H9 (cell line): ENCODE results near the gene WBP2. TPM values are rescaled to one million over a fixed set of nuclear protein-coding genes. Genes with fewer than 3 reads are reported as not detected.

Source experiments
- DNase-seq: peaks from one replicate; pipeline ENCODE4 v3.0.0-alpha.2; 2017
- H2AFZ ChIP-seq: one replicate; pipeline ENCODE4 v1.6.1; 2013; ENCODE audit warnings: mild to moderate bottlenecking, low read length, control low read depth, moderate library complexity
- H2AK5ac ChIP-seq: 2 replicates; pipeline ENCODE4 v1.6.1; 2013; ENCODE audit warnings: low read length, control low read depth, mixed read lengths; ENCODE audit not compliant: insufficient read length
- H2BK120ac ChIP-seq: one replicate; pipeline ENCODE4 v1.6.1; 2013; ENCODE audit warnings: low read depth, mild to moderate bottlenecking, low read length, control low read depth, inconsistent platforms; ENCODE audit not compliant: poor library complexity, severe bottlenecking
- H2BK12ac ChIP-seq: 2 replicates; pipeline ENCODE4 v1.6.1; 2013; ENCODE audit warnings: low read length, control low read depth, mixed read lengths, low read depth; ENCODE audit not compliant: insufficient read length
- H2BK15ac ChIP-seq: 2 replicates; pipeline ENCODE4 v1.6.1; 2013; ENCODE audit warnings: low read depth, low read length, control low read depth
- H2BK20ac ChIP-seq: one replicate; pipeline ENCODE4 v1.6.1; 2013; ENCODE audit warnings: low read depth, mild to moderate bottlenecking, low read length, control low read depth, inconsistent platforms; ENCODE audit not compliant: poor library complexity, severe bottlenecking
- H2BK5ac ChIP-seq: 2 replicates; pipeline ENCODE4 v1.6.1; 2013; ENCODE audit warnings: low read length, control low read depth, mixed read lengths; ENCODE audit not compliant: insufficient read length
- H3K14ac ChIP-seq: 2 replicates; pipeline ENCODE4 v1.6.1; 2013; ENCODE audit warnings: low read length, control low read depth; ENCODE audit not compliant: insufficient read depth
- H3K18ac ChIP-seq: 2 replicates; pipeline ENCODE4 v1.6.1; 2013; ENCODE audit warnings: low read depth, mild to moderate bottlenecking, mixed read lengths, low read length, control low read depth; ENCODE audit not compliant: insufficient read length
- H3K23ac ChIP-seq: 2 replicates; pipeline ENCODE4 v1.6.1; 2013; ENCODE audit warnings: low read length, control low read depth, mixed read lengths, low read depth; ENCODE audit not compliant: insufficient read length
- H3K23me2 ChIP-seq: 2 replicates; pipeline ENCODE4 v1.6.1; 2013; ENCODE audit warnings: low read depth, mild to moderate bottlenecking, mixed read lengths, low read length, control low read depth; ENCODE audit not compliant: insufficient read length, poor library complexity, severe bottlenecking
- H3K27ac ChIP-seq: 2 replicates; pipeline ENCODE4 v1.5.1; 2013; ENCODE audit warnings: low read length, control low read depth, mixed read lengths, low read depth; ENCODE audit not compliant: insufficient read length
- H3K27me3 ChIP-seq: 2 replicates; pipeline ENCODE4 v1.6.1; 2013; ENCODE audit warnings: low read length, control low read depth, inconsistent platforms; ENCODE audit not compliant: insufficient read depth
- H3K4ac ChIP-seq: 2 replicates; pipeline ENCODE4 v1.6.1; 2013; ENCODE audit warnings: low read depth, mild to moderate bottlenecking, control low read depth, inconsistent platforms, low read length, moderate library complexity
- H3K4me1 ChIP-seq: 2 replicates; pipeline ENCODE4 v1.6.1; 2013; ENCODE audit warnings: low read length, control low read depth, inconsistent platforms; ENCODE audit not compliant: insufficient read depth
- H3K4me2 ChIP-seq: 2 replicates; pipeline ENCODE4 v1.6.1; 2013; ENCODE audit warnings: low read length, control low read depth, mixed read lengths; ENCODE audit not compliant: insufficient read length, insufficient read depth
- H3K56ac ChIP-seq: 2 replicates; pipeline ENCODE4 v1.6.1; 2013; ENCODE audit warnings: low read depth, mild to moderate bottlenecking, mixed read lengths, low read length, control low read depth; ENCODE audit not compliant: insufficient read length
- H3K79me1 ChIP-seq: 2 replicates; pipeline ENCODE4 v1.6.1; 2013; ENCODE audit warnings: low read depth, mild to moderate bottlenecking, moderate library complexity, low read length, control low read depth, inconsistent platforms; ENCODE audit not compliant: insufficient read depth, poor library complexity, severe bottlenecking
- H3K79me2 ChIP-seq: 2 replicates; pipeline ENCODE4 v1.6.1; 2013; ENCODE audit warnings: low read length, control low read depth, inconsistent platforms; ENCODE audit not compliant: insufficient read depth
- H3K9ac ChIP-seq: 2 replicates; pipeline ENCODE4 v1.6.1; 2013; ENCODE audit warnings: low read length, control low read depth, mixed read lengths; ENCODE audit not compliant: insufficient read length; ENCODE audit errors: extremely low read depth
- H3K9me3 ChIP-seq: one replicate; pipeline ENCODE4 v1.6.1; 2013; ENCODE audit warnings: low read depth, low read length, inconsistent platforms; ENCODE audit not compliant: control insufficient read depth
- H3T11ph ChIP-seq: one replicate; pipeline ENCODE4 v1.6.1; 2013; ENCODE audit warnings: mild to moderate bottlenecking, low read length, control low read depth, inconsistent platforms
- H4K20me1 ChIP-seq: one replicate; pipeline ENCODE4 v1.6.1; 2013; ENCODE audit not compliant: control insufficient read depth, insufficient read length, insufficient read depth
- H4K5ac ChIP-seq: 2 replicates; pipeline ENCODE4 v1.6.1; 2013; ENCODE audit warnings: low read depth, mild to moderate bottlenecking, mixed read lengths, low read length, control low read depth; ENCODE audit not compliant: insufficient read length
- H4K8ac ChIP-seq: replicated peaks from 2 replicates; pipeline ENCODE4 v1.6.1; 2013; ENCODE audit warnings: low read length, control low read depth, mixed read lengths, low read depth; ENCODE audit not compliant: insufficient read length
- H4K91ac ChIP-seq: 2 replicates; pipeline ENCODE4 v1.6.1; 2013; ENCODE audit warnings: low read depth, mild to moderate bottlenecking, moderate library complexity, mixed read lengths, low read length, control low read depth; ENCODE audit not compliant: insufficient read length
- H3K27ac Mint-ChIP-seq, 3 experiments: 2 replicates in 2 of 3; 3 replicates in 1 of 3; pipeline ENCODE4 v1.8.0; 2020 to 2021; ENCODE audit warnings: mixed read lengths in 3 of 3, mild to moderate bottlenecking in 1 of 3, moderate library complexity in 1 of 3
- H3K27me3 Mint-ChIP-seq: 2 replicates; pipeline ENCODE4 v1.8.0; 2021; ENCODE audit warnings: low read depth, mild to moderate bottlenecking, moderate library complexity, mixed read lengths
- H3K36me3 Mint-ChIP-seq, 3 experiments: 2 replicates in 2 of 3; 3 replicates in 1 of 3; pipeline ENCODE4 v1.8.0; 2020 to 2021; ENCODE audit warnings: low read depth in 3 of 3, mixed read lengths in 3 of 3; ENCODE audit not compliant: insufficient read depth in 1 of 3
- H3K4me1 Mint-ChIP-seq, 2 experiments: 2 replicates each; pipeline ENCODE4 v1.8.0; 2020; ENCODE audit warnings: mixed read lengths in 2 of 2
- H3K4me3 Mint-ChIP-seq, 2 experiments: 2 replicates in 1 of 2; 3 replicates in 1 of 2; pipeline ENCODE4 v1.8.0; 2020 to 2021; ENCODE audit warnings: mild to moderate bottlenecking in 2 of 2, mixed read lengths in 2 of 2, moderate library complexity in 1 of 2
- H3K9me3 Mint-ChIP-seq, 2 experiments: 2 replicates in 1 of 2; 3 replicates in 1 of 2; pipeline ENCODE4 v1.8.0; 2020; ENCODE audit warnings: mild to moderate bottlenecking in 2 of 2, mixed read lengths in 2 of 2, moderate library complexity in 1 of 2
- CTCF ChIP-seq: fragments of 200-600 bp; sonication (generic); conservative IDR thresholded peaks from 3 replicates; pipeline ENCODE4 v1.8.0; 2021; ENCODE audit warnings: antibody characterized with exemption, mild to moderate bottlenecking
- WGBS: extraction: QIAGEN DNeasy Blood & Tissue Kit; methylation state at CpG from one replicate; pipeline ENCODE4 v1.1.7; 2013; ENCODE audit warnings: missing lambda C conversion rate, low lambda C conversion rate, mixed read lengths; ENCODE audit not compliant: insufficient read length; ENCODE audit errors: extremely low coverage; 5-methylcytosine and 5-hydroxymethylcytosine counted together
- total RNA-seq: library from RNA; stranded (reverse); gene quantifications from 2 replicates; pipeline ENCODE4 v1.2.1, GENCODE V29; 2021

The WBP2 gene
- total RNA-seq, 1 experiment from 2014 or later, result 63.2 TPM

DNA sequence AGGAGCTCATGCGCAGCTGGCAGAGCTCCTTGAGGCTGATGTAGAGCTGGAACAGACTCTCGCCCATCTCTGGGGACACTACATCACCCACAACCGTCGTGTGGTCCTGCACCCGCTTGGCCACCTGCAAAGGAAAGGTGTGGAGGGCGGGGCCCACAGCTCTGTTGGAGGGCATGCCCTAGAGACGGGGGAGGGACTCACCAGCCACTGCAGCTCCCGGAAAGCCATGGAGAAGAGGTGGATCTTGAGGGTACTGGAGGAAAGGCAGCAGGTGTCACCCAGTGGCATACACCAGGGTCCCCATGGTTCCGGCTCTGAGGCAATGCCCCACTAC lies 19.5 kb downstream of the WBP2 start:
- Mint-ChIP-seq H3K9me3 (no peaks in the 10 kb centered on the region), H3K27ac (no peak overlapping the region), H3K27me3 (no peaks in the 10 kb centered on the region), H3K4me3 (no peak overlapping the region), H3K4me1 (peaks cover 15 to 30% of the 10 kb centered on the region in 2 experiments), H3K36me3 (no peaks in the 10 kb centered on the region)
- no peak overlapping the region for H3T11ph ChIP-seq
- H3K9me3 ChIP-seq, result no peaks in the 10 kb centered on the region
- H4K20me1 ChIP-seq, result no peaks in the 10 kb centered on the region
- no peaks in the 10 kb centered on the region for H3K79me2 ChIP-seq
- H2BK120ac ChIP-seq, result no peak overlapping the region
- H3K4me1 ChIP-seq, result peaks cover 5% of the 10 kb centered on the region; the same call in 1 of the 2 replicates
- TF ChIP-seq CTCF, result no peak
- no peaks in the 10 kb centered on the region for H3K23me2 ChIP-seq
- H3K56ac ChIP-seq, result no peak overlapping the region
- no peak overlapping the region for H2BK15ac ChIP-seq
- H2BK20ac ChIP-seq, result no peak overlapping the region
- H4K8ac ChIP-seq, result no peak overlapping the region
- H3K9ac ChIP-seq, result no peak overlapping the region
- H3K14ac ChIP-seq, result no peak overlapping the region
- no peak overlapping the region for H3K4me2 ChIP-seq
- no peaks in the 10 kb centered on the region for H3K27me3 ChIP-seq
- no peak overlapping the region for H2BK12ac ChIP-seq
- no peak for DNase-seq
- no peak overlapping the region for H4K5ac ChIP-seq
- no peak overlapping the region for H2AK5ac ChIP-seq
- no peak overlapping the region for H4K91ac ChIP-seq
- no CpG with 5 or more reads among the region's 9 CpGs for WGBS
- no peak overlapping the region for H3K4ac ChIP-seq
- H3K27ac ChIP-seq, result no peak overlapping the region
- no peak overlapping the region for H2AFZ ChIP-seq
- H3K79me1 ChIP-seq, result no peaks in the 10 kb centered on the region
- no peak overlapping the region for H3K23ac ChIP-seq
- no peak overlapping the region for H3K18ac ChIP-seq
- no peak overlapping the region for H2BK5ac ChIP-seq
